Bronchial epithelial cell (primary cell): ENCODE measurements around the gene LYSET. TPM values are rescaled to one million over a fixed set of nuclear protein-coding genes. Genes with fewer than 3 reads are reported as not detected.
A peak's percentile ranks its signal among the peaks of the same experiment; 100 is the strongest.

Experiments used
- DNase-seq: peaks from one replicate; pipeline ENCODE4 v3.0.0-alpha.2; 2010; ENCODE audit warnings: low read depth
- FAIRE-seq: peaks from 2 replicates; lab custom pipeline; 2011; peaks lifted over from hg19 to GRCh38; lab: Jason Lieb, UNC
- H3K27me3 ChIP-seq: 2 replicates; pipeline ENCODE4 v1.5.1; 2011; ENCODE audit warnings: low read length; ENCODE audit not compliant: control insufficient read depth, insufficient read depth
- H3K36me3 ChIP-seq: 2 replicates; pipeline ENCODE4 v1.5.1; 2011; ENCODE audit warnings: low read length; ENCODE audit not compliant: control insufficient read depth, insufficient read depth
- H3K4me3 ChIP-seq: 2 replicates; pipeline ENCODE4 v1.5.1; 2011; ENCODE audit warnings: mild to moderate bottlenecking, low read depth, low read length, control low read depth
- total RNA-seq: library from RNA; depleted of rRNA; stranded (reverse); fragments of >200 nt; gene quantifications from 2 replicates; pipeline ENCODE4 v1.2.1, GENCODE V29; 2014
- TF ChIP-seq, protein P1 (sequence below): IDR thresholded peaks from 2 replicates; pipeline ENCODE4 v1.5.1; 2011; ENCODE audit warnings: mild to moderate bottlenecking, moderate library complexity, low read length, control low read depth, inconsistent platforms; ENCODE audit not compliant: insufficient read depth, severe bottlenecking

The LYSET gene
- total RNA-seq, 1 donor from 2014 or later = 11.3 TPM

DNA sequence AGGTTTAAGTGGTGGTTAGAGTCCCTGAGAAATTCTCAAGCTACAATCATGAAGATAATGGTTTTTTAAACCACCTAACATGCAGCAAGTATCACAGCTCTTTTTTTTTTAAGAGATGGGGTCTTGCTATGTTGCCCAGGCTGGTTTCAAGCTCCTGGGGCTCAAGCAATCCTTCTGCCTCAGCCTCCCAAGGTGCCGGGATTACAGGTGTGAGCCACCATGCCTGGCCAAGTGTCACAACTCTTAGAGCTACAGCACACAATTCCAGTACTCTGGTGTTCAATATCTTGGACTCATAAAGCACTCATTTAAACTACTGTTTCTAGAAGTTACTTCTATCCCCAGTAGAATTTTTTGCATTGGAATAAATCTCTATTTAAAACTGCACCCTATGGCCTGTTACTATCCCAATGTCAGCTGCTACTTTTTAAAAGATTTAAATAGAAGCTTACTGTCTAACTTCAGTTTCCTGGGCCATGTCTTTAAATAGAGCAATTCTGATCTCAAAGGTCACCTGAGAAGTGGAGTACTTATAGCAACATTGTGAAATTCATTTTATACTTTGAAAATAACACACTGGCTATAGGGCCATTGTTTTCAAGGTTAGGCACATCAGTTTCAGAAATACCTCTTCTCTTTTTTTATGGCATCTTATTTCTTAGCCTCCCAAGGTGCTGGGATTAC, 10.3 kb downstream of the LYSET start:
- Histone ChIP-seq H3K4me3 (no peak overlapping the region), H3K36me3 (no peaks in the 10 kb centered on the region), H3K27me3 (no peaks in the 10 kb centered on the region)
- TF ChIP-seq, protein P1, sequence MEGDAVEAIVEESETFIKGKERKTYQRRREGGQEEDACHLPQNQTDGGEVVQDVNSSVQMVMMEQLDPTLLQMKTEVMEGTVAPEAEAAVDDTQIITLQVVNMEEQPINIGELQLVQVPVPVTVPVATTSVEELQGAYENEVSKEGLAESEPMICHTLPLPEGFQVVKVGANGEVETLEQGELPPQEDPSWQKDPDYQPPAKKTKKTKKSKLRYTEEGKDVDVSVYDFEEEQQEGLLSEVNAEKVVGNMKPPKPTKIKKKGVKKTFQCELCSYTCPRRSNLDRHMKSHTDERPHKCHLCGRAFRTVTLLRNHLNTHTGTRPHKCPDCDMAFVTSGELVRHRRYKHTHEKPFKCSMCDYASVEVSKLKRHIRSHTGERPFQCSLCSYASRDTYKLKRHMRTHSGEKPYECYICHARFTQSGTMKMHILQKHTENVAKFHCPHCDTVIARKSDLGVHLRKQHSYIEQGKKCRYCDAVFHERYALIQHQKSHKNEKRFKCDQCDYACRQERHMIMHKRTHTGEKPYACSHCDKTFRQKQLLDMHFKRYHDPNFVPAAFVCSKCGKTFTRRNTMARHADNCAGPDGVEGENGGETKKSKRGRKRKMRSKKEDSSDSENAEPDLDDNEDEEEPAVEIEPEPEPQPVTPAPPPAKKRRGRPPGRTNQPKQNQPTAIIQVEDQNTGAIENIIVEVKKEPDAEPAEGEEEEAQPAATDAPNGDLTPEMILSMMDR = no peak
- DNase-seq = no peak
- FAIRE-seq = no peak

GRCh38 chr14:93199031-93199430, 13.9 kb downstream of the LYSET start:
- no peaks in the 10 kb centered on the region for H3K27me3 ChIP-seq
- H3K36me3 ChIP-seq = no peaks in the 10 kb centered on the region
- no peak overlapping the region for H3K4me3 ChIP-seq
- TF ChIP-seq, protein P1 = no peak
- FAIRE-seq (no peak), DNase-seq (no peak)

DNA sequence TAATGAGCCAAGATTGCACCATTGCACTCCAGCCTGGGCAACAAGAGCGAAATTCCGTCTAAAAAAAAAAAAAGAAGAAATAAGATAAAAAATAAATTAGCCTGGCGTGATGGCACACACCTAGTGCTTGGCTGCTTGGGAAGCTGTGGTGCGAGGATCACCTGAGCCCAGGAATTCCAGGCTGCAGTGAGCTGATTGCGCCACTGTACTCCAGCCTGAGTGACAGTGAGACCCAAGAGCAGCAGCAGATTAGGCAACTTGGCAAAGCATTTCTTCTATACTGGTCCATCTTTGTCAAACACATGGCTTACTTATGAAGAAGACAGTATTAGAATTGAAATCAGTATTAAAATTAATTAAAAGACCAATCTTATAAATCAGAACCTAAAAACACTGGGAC, 15.4 kb downstream of the LYSET start:
- TF ChIP-seq, protein P1 = no peak

GRCh38 chr14:93201155-93201704, 16.1 kb downstream of the LYSET start:
- FAIRE-seq (no peak), DNase-seq (peak; percentile 27)
- TF ChIP-seq, protein P1 = no peak
- H3K27me3 ChIP-seq = no peaks in the 10 kb centered on the region
- H3K4me3 ChIP-seq = no peak overlapping the region
- H3K36me3 ChIP-seq = no peaks in the 10 kb centered on the region

More for the DNA sequence above, 15.4 kb downstream of the LYSET start:
- DNase-seq = no peak
- no peak overlapping the region for H3K4me3 ChIP-seq
- no peaks in the 10 kb centered on the region for H3K27me3 ChIP-seq
- H3K36me3 ChIP-seq = no peaks in the 10 kb centered on the region
- no peak for FAIRE-seq

- TF ChIP-seq, protein P1 = peak; percentile 58
- FAIRE-seq = no peak
- no peaks in the 10 kb centered on the region for H3K36me3 ChIP-seq
- DNase-seq = peak; percentile 93
- peak within 1 kb of the TSS; percentile 66 for H3K4me3 ChIP-seq
- no peaks in the 10 kb centered on the region for H3K27me3 ChIP-seq
These were observed 21.8 kb downstream of the LYSET start, which contains the start of the genes GON7 and UBR7 for GRCh38 chr14:93206793-93207467. Gene GON7 (minus strand): TSS chr14:93207065. CDS start chr14:93207037, 28 bp downstream. Gene UBR7 (plus strand): TSS chr14:93207256. CDS start chr14:93207292, 36 bp downstream.
